Sigmoid colon (tissue), 4 donors: ENCODE data around the gene TSPO.

Experiments
- CTCF ChIP-seq, 4 experiments: fragments of 450-650 bp in 3 of 4; fragments of 200-600 bp in 1 of 4; IDR thresholded peaks; one replicate each; pipeline ENCODE4 v1.5.1; 2016 to 2019; ENCODE audit warnings: antibody characterized with exemption in 4 of 4, mild to moderate bottlenecking in 3 of 4, moderate library complexity in 2 of 4
- POLR2AphosphoS5 ChIP-seq, 4 donors: sonication (generic); formaldehyde crosslinking; IDR thresholded peaks; one replicate each; pipeline ENCODE4 v1.6.1; 2017; ENCODE audit warnings: antibody characterized with exemption in 4 of 4

GRCh38 chr22:43166132-43166930, 15.0 kb downstream of the TSPO start:
- no peak for TF ChIP-seq CTCF (IDR thresholded peaks at IDR 0.05)
- TF ChIP-seq POLR2AphosphoS5 (IDR thresholded peaks at IDR 0.05): no peak
